ENCODE results near the gene FCHSD2. TPM values are rescaled to one million over a fixed set of nuclear protein-coding genes. Genes with fewer than 3 reads are reported as not detected.
A peak's percentile ranks its signal among the peaks of the same experiment; 100 is the strongest.
"Not testable (repeated sequence)": the region's sequence is repeated elsewhere in the genome, so short reads cannot be mapped to it uniquely, and the experiment has no call there.

The FCHSD2 gene
- total RNA-seq, 1 donor from 2014 or later = 22.2 TPM

- Histone ChIP-seq H3K27me3 (no peaks in the 10 kb centered on the region), H3K4me3 (no peak overlapping the region), H3K9ac (peak overlapping the region; percentile 48), H3F3A (ENCODE audit: low read depth) (no peaks in the 10 kb centered on the region), H3K79me2 (ENCODE audit: low read depth) (peaks cover 6% of the 10 kb centered on the region), H3K4me2 (no peak overlapping the region), H3K27ac (no peak overlapping the region), H3K9me3 (ENCODE audit: low read depth) (peaks cover 10% of the 10 kb centered on the region), H2AFZ (replicated peaks) (no peak overlapping the region), H3K36me3 (no peaks in the 10 kb centered on the region), H3K4me1 (no peaks in the 10 kb centered on the region), H4K20me1 (ENCODE audit: low read depth) (no peaks in the 10 kb centered on the region)
- H3K9me3 Mint-ChIP-seq = peaks cover 12% of the 10 kb centered on the region
- no peak for DNase-seq (ENCODE audit: low spot score)
- H3K36me3 Mint-ChIP-seq = peaks cover 20% of the 10 kb centered on the region
- peaks cover 3% of the 10 kb centered on the region for H3K27me3 Mint-ChIP-seq (ENCODE audit: insufficient read depth, low read depth)
- H3K27ac Mint-ChIP-seq = no peak overlapping the region
- H3K4me3 Mint-ChIP-seq = no peak overlapping the region
- TF ChIP-seq CTCF (IDR thresholded peaks at IDR 0.05) = no peak
- no peak for TF ChIP-seq EZH2phosphoT487 (IDR thresholded peaks at IDR 0.05)
- no peak for TF ChIP-seq EZH2 (IDR thresholded peaks at IDR 0.05)
- H3K4me1 Mint-ChIP-seq = no peaks in the 10 kb centered on the region
These were observed 69.1 kb downstream of the FCHSD2 start for GRCh38 chr11:73072935-73073481.

- H3K9me3 ChIP-seq (ENCODE audit: low read depth) = no peaks in the 10 kb centered on the region
- H3K4me2 ChIP-seq = no peak overlapping the region
- H4K20me1 ChIP-seq (ENCODE audit: low read depth) = no peaks in the 10 kb centered on the region
- no peaks in the 10 kb centered on the region for H3K27me3 ChIP-seq
- H3K4me3 ChIP-seq = no peak overlapping the region
- Mint-ChIP-seq H3K27ac (no peak overlapping the region), H3K9me3 (peaks cover 8% of the 10 kb centered on the region), H3K4me3 (no peak overlapping the region), H3K27me3 (ENCODE audit: insufficient read depth, low read depth) (peaks cover 3% of the 10 kb centered on the region), H3K36me3 (peaks cover 11% of the 10 kb centered on the region), H3K4me1 (no peaks in the 10 kb centered on the region)
- TF ChIP-seq EZH2 (IDR thresholded peaks at IDR 0.05) (no peak), CTCF (IDR thresholded peaks at IDR 0.05) (no peak), EZH2phosphoT487 (IDR thresholded peaks at IDR 0.05) (no peak)
- H3K36me3 ChIP-seq = no peaks in the 10 kb centered on the region
- DNase-seq (ENCODE audit: low spot score) = no peak
- H3K27ac ChIP-seq = no peak overlapping the region
- no peak overlapping the region for H2AFZ ChIP-seq (replicated peaks)
- no peaks in the 10 kb centered on the region for H3F3A ChIP-seq (ENCODE audit: low read depth)
- H3K9ac ChIP-seq = no peak overlapping the region
- no peaks in the 10 kb centered on the region for H3K4me1 ChIP-seq
- peaks cover 6% of the 10 kb centered on the region for H3K79me2 ChIP-seq (ENCODE audit: low read depth)
These were observed 71.5 kb downstream of the FCHSD2 start for GRCh38 chr11:73070653-73071052.

GRCh38 chr11:73061857-73062424 is 80.2 kb downstream of the FCHSD2 start:
- not testable (repeated sequence) for H3K36me3 ChIP-seq; DNase-seq (ENCODE audit: low spot score); H3K4me3 ChIP-seq; H3K27me3 ChIP-seq; H3K27ac Mint-ChIP-seq; H4K20me1 ChIP-seq (ENCODE audit: low read depth); H3K4me3 Mint-ChIP-seq; H3K4me2 ChIP-seq; H3K4me1 ChIP-seq; H3F3A ChIP-seq (ENCODE audit: low read depth); H3K27me3 Mint-ChIP-seq (ENCODE audit: insufficient read depth, low read depth); H3K9me3 ChIP-seq (ENCODE audit: low read depth); H2AFZ ChIP-seq (replicated peaks); H3K9ac ChIP-seq; H3K27ac ChIP-seq; H3K4me1 Mint-ChIP-seq
- peaks cover 34% of the 10 kb centered on the region for H3K79me2 ChIP-seq (ENCODE audit: low read depth)
- peaks cover 20% of the 10 kb centered on the region for H3K36me3 Mint-ChIP-seq
- H3K9me3 Mint-ChIP-seq = peaks cover 14% of the 10 kb centered on the region

GRCh38 chr11:73061434-73061833 is 80.7 kb downstream of the FCHSD2 start:
- not testable (repeated sequence) for H3K4me1 Mint-ChIP-seq; H2AFZ ChIP-seq (replicated peaks); H3K9ac ChIP-seq; H3K27ac Mint-ChIP-seq; H3K4me2 ChIP-seq; H3K4me1 ChIP-seq; H3K27me3 ChIP-seq; H3K4me3 ChIP-seq; H3K27ac ChIP-seq; DNase-seq (ENCODE audit: low spot score); H4K20me1 ChIP-seq (ENCODE audit: low read depth); H3F3A ChIP-seq (ENCODE audit: low read depth); H3K27me3 Mint-ChIP-seq (ENCODE audit: insufficient read depth, low read depth); H3K36me3 ChIP-seq; H3K4me3 Mint-ChIP-seq; H3K9me3 ChIP-seq (ENCODE audit: low read depth)
- peaks cover 19% of the 10 kb centered on the region for H3K36me3 Mint-ChIP-seq
- peaks cover 35% of the 10 kb centered on the region for H3K79me2 ChIP-seq (ENCODE audit: low read depth)
- peaks cover 10% of the 10 kb centered on the region for H3K9me3 Mint-ChIP-seq
